HCT116 (cell line): ENCODE measurements around the gene CTXN2. TPM values are rescaled to one million over a fixed set of nuclear protein-coding genes. Genes with fewer than 3 reads are reported as not detected.

Experiments used
- ATAC-seq: fragments of 200-7000 bp; cut with Tn5 transposase; 2 replicates; pipeline ENCODE4 v1.9.1; 2020; ENCODE audit warnings: mild to moderate bottlenecking, moderate library complexity
- BruUV-seq: library from RNA; stranded (reverse); fragments of 400-500 nt; replicated peaks from 2 replicates; lab custom pipeline; 2021; lab: Mats Ljungman, UMichigan
- CTCF ChIA-PET: fragments of 300-600 bp; sonication (Branson Sonifier 250); formaldehyde crosslinking; loops from one replicate; lab custom pipeline; 2021; ENCODE audit warnings: antibody characterized with exemption; lab: Charles Lee
- POLR2A ChIA-PET: fragments of 300-600, 350-600 bp; sonication (Branson Sonifier 250); formaldehyde crosslinking; loops from one replicate; lab custom pipeline; 2021; ENCODE audit warnings: antibody characterized with exemption; lab: Charles Lee
- RAD21 ChIA-PET, 2 experiments: fragments of 300-600 bp; sonication (Branson Sonifier 250); formaldehyde crosslinking; loops; one replicate each; lab custom pipeline; 2023; ENCODE audit warnings: low total read pairs in 2 of 2; ENCODE audit not compliant: uncharacterized antibody in 2 of 2, unreplicated experiment in 2 of 2, low non-redundant PET in 1 of 2; lab: Charles Lee
- DNase-seq: peaks from one replicate; pipeline ENCODE4 v3.0.0-alpha.2; 2010; ENCODE audit warnings: low read depth, low spot score
- H2AFZ ChIP-seq: fragments of 200-600 bp; shearing (Covaris generic), sonication (generic); 2 replicates; pipeline ENCODE4 v1.6.1; 2017; ENCODE audit warnings: low read depth, mixed run types, mixed read lengths, antibody characterized with exemption, low read length; ENCODE audit not compliant: poor library complexity, severe bottlenecking
- H3K27ac ChIP-seq: 2 replicates; pipeline ENCODE4 v1.5.1; 2012; ENCODE audit warnings: low read depth, low read length
- H3K27me3 ChIP-seq: fragments of 200-600 bp; sonication (generic); 2 replicates; pipeline ENCODE4 v1.6.1; 2016; ENCODE audit warnings: mixed run types, low read length, mixed read lengths; ENCODE audit not compliant: insufficient read depth
- H3K36me3 ChIP-seq, 2 experiments: fragments of 200-500 bp in 1 of 2; fragments of 200-600 bp in 1 of 2; sonication (Bioruptor generic) in 1 of 2; sonication (generic) in 1 of 2; 2 replicates each; pipeline versions ENCODE4 v1.5.1 to v1.6.1; 2014 to 2016; ENCODE audit warnings: low read length in 2 of 2, inconsistent platforms in 1 of 2, mixed read lengths in 1 of 2, mixed run types in 1 of 2; ENCODE audit not compliant: insufficient read depth in 2 of 2, control insufficient read depth in 1 of 2
- H3K4me1 ChIP-seq, 2 experiments: fragments of 200-600 bp in 1 of 2; sonication (generic) in 1 of 2; 2 replicates each; pipeline versions ENCODE4 v1.5.1 to v1.6.1; 2012 to 2017; ENCODE audit warnings: low read length in 2 of 2, inconsistent platforms in 1 of 2, mild to moderate bottlenecking in 1 of 2, mixed read lengths in 1 of 2, mixed run types in 1 of 2, moderate library complexity in 1 of 2; ENCODE audit not compliant: insufficient read depth in 2 of 2, control insufficient read depth in 1 of 2
- H3K4me2 ChIP-seq: fragments of 200-600 bp; sonication (generic); 2 replicates; pipeline ENCODE4 v1.6.1; 2017; ENCODE audit warnings: mixed run types, low read length, mixed read lengths
- H3K4me3 ChIP-seq, 2 experiments: fragments of 200-600 bp in 1 of 2; sonication (generic) in 1 of 2; replicated peaks in 1 of 2; 2 replicates each; pipeline ENCODE4 v1.5.1; 2011 to 2016; ENCODE audit warnings: low read length in 2 of 2, control low read depth in 1 of 2, low read depth in 1 of 2, mild to moderate bottlenecking in 1 of 2, mixed read lengths in 1 of 2, mixed run types in 1 of 2
- H3K79me2 ChIP-seq: fragments of 200-600 bp; sonication (generic); 2 replicates; pipeline ENCODE4 v1.6.1; 2017; ENCODE audit warnings: mild to moderate bottlenecking, mixed run types, low read length, moderate library complexity, mixed read lengths; ENCODE audit not compliant: insufficient read depth
- H3K9ac ChIP-seq: fragments of 200-600 bp; sonication (generic); 2 replicates; pipeline ENCODE4 v1.6.1; 2016; ENCODE audit warnings: low read length, mixed read lengths
- H3K9me2 ChIP-seq: fragments of 200-600 bp; sonication (generic), shearing (Covaris generic); 2 replicates; pipeline ENCODE4 v1.6.1; 2017; ENCODE audit warnings: mixed run types, mild to moderate bottlenecking, moderate library complexity; ENCODE audit not compliant: insufficient read depth
- H3K9me3 ChIP-seq, 2 experiments: fragments of 200-500 bp in 1 of 2; fragments of 200-600 bp in 1 of 2; sonication (Bioruptor generic) in 1 of 2; sonication (generic) in 1 of 2; 2 replicates each; pipeline ENCODE4 v1.6.1; 2014 to 2017; ENCODE audit warnings: low read length in 2 of 2, mixed read lengths in 2 of 2, inconsistent platforms in 1 of 2, low read depth in 1 of 2, mild to moderate bottlenecking in 1 of 2, mixed run types in 1 of 2, moderate library complexity in 1 of 2; ENCODE audit not compliant: control insufficient read depth in 1 of 2, insufficient read depth in 1 of 2
- H4K20me1 ChIP-seq: fragments of 200-600 bp; sonication (generic), shearing (Covaris generic); 2 replicates; pipeline ENCODE4 v1.6.1; 2017; ENCODE audit warnings: mixed run types, mild to moderate bottlenecking, moderate library complexity; ENCODE audit not compliant: insufficient read depth
- ELF1 ChIP-seq: IDR thresholded peaks from 2 replicates; pipeline ENCODE4 v1.6.1; 2012; ENCODE audit warnings: low read depth, borderline replicate concordance
- EZH2 ChIP-seq: fragments of 200-600 bp; sonication (generic); IDR thresholded peaks from 2 replicates; pipeline ENCODE4 v1.6.1; 2017; ENCODE audit warnings: antibody characterized with exemption, mixed run types
- FOSL1 ChIP-seq: IDR thresholded peaks from 2 replicates; pipeline ENCODE4 v1.6.1; 2012; ENCODE audit warnings: low read depth
- JUND ChIP-seq: IDR thresholded peaks from 2 replicates; pipeline ENCODE4 v1.6.1; 2012
- POLR2A ChIP-seq: IDR thresholded peaks from 2 replicates; pipeline ENCODE4 v1.7.0; 2011; ENCODE audit warnings: borderline replicate concordance; ENCODE audit not compliant: insufficient read depth, insufficient read length; ENCODE audit errors: extremely low read depth
- POLR2AphosphoS5 ChIP-seq: IDR thresholded peaks from 2 replicates; pipeline ENCODE4 v1.6.1; 2011; ENCODE audit warnings: mild to moderate bottlenecking, low read depth, low read length, moderate library complexity
- RAD21 ChIP-seq: IDR thresholded peaks from 2 replicates; pipeline ENCODE4 v1.6.1; 2012; ENCODE audit warnings: low read depth, mild to moderate bottlenecking
- SIN3A ChIP-seq: IDR thresholded peaks from 2 replicates; pipeline ENCODE4 v1.6.1; 2012; ENCODE audit warnings: low read depth
- SP1 ChIP-seq: IDR thresholded peaks from 2 replicates; pipeline ENCODE4 v1.6.1; 2012; ENCODE audit warnings: low read depth
- TCF7L2 ChIP-seq: IDR thresholded peaks from 2 replicates; pipeline ENCODE4 v1.7.0; 2011; ENCODE audit warnings: borderline replicate concordance, inconsistent platforms; ENCODE audit not compliant: insufficient read depth, insufficient read length; ENCODE audit errors: extremely low read depth
- YY1 ChIP-seq: IDR thresholded peaks from 2 replicates; pipeline ENCODE4 v1.6.1; 2011; ENCODE audit warnings: low read length, low read depth, moderate library complexity, mild to moderate bottlenecking; ENCODE audit not compliant: insufficient replicate concordance; ENCODE audit errors: extremely low read depth
- ZFX ChIP-seq: fragments of 450-650 bp; IDR thresholded peaks from 2 replicates; pipeline ENCODE4 v1.6.1; 2017
- ZNF274 ChIP-seq: fragments of 200-500 bp; sonication (Bioruptor generic); IDR thresholded peaks from 2 replicates; pipeline ENCODE4 v1.6.1; 2014; ENCODE audit warnings: mild to moderate bottlenecking, low read depth, low read length, inconsistent platforms
- intact Hi-C: fragments of 100-400 bp; cut with micrococcal nuclease; formaldehyde crosslinking; loops from 2 replicates; pipeline ENCODE4 v1.10.0; 2022
- total RNA-seq: library from RNA; stranded (reverse); gene quantifications from one replicate; pipeline ENCODE4 v1.2.1, GENCODE V29; 2021; ENCODE audit not compliant: unreplicated experiment
- TF ChIP-seq, protein P1 (sequence below), 3 experiments: fragments of 200-600 bp in 1 of 3; sonication (generic) in 1 of 3; IDR thresholded peaks in 2 of 3; conservative IDR thresholded peaks in 1 of 3; 2 replicates each; pipeline ENCODE4 v1.5.1; 2012 to 2017; ENCODE audit warnings: low read depth in 2 of 3, low read length in 2 of 3, antibody characterized with exemption in 1 of 3, borderline replicate concordance in 1 of 3, control low read depth in 1 of 3, mild to moderate bottlenecking in 1 of 3, mixed read lengths in 1 of 3, mixed run types in 1 of 3, moderate library complexity in 1 of 3; ENCODE audit not compliant: insufficient read depth in 1 of 3

CTXN2 gene
- total RNA-seq, 1 experiment from 2014 or later, result not detected

DNA sequence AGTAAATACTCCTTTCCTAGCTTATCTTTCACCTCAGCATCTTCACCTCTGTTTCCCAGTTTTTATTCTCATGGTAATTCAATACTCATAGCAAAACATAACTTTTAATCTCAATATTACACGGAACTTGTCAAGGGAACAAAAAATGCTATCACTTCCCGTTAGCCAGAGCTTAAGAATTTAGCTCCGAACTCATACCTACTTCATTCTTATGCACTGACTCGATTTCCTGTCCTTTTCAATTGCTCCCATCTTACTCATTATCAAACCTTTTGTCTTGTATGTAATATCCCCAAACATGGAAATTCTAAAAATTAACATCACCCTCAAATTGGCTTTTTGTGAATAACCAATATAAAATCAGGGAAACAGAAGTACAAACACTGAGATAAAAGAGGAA is 41.6 kb upstream of the CTXN2 start:
- Histone ChIP-seq H3K9me2 (no peaks in the 10 kb centered on the region), H3K4me2 (no peak overlapping the region), H3K27ac (no peak overlapping the region), H3K9ac (no peak overlapping the region), H4K20me1 (no peaks in the 10 kb centered on the region), H3K4me1 (no peaks in the 10 kb centered on the region), H3K36me3 (no peaks in the 10 kb centered on the region), H3K4me3 (no peak overlapping the region), H3K79me2 (no peaks in the 10 kb centered on the region), H3K27me3 (no peaks in the 10 kb centered on the region), H3K9me3 (no peaks in the 10 kb centered on the region), H2AFZ (no peak overlapping the region)
- no TSS peak for BruUV-seq
- ChIA-PET RAD21 (no interaction called here), POLR2A (no interaction called here), CTCF (no interaction called here)
- no peak for TF ChIP-seq YY1
- TF ChIP-seq SP1, result no peak
- no peak for TF ChIP-seq EZH2
- TF ChIP-seq SIN3A, result no peak
- TF ChIP-seq RAD21, result no peak
- TF ChIP-seq ZFX, result no peak
- TF ChIP-seq ELF1, result no peak
- TF ChIP-seq, protein P1, sequence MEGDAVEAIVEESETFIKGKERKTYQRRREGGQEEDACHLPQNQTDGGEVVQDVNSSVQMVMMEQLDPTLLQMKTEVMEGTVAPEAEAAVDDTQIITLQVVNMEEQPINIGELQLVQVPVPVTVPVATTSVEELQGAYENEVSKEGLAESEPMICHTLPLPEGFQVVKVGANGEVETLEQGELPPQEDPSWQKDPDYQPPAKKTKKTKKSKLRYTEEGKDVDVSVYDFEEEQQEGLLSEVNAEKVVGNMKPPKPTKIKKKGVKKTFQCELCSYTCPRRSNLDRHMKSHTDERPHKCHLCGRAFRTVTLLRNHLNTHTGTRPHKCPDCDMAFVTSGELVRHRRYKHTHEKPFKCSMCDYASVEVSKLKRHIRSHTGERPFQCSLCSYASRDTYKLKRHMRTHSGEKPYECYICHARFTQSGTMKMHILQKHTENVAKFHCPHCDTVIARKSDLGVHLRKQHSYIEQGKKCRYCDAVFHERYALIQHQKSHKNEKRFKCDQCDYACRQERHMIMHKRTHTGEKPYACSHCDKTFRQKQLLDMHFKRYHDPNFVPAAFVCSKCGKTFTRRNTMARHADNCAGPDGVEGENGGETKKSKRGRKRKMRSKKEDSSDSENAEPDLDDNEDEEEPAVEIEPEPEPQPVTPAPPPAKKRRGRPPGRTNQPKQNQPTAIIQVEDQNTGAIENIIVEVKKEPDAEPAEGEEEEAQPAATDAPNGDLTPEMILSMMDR (IDR thresholded peaks at IDR 0.05 in 2 of 3, conservative IDR thresholded peaks at IDR 0.05 in 1 of 3; ENCODE audit: borderline replicate concordance in 1 of 3, insufficient read depth in 1 of 3, low read depth in 2 of 3, low read length in 2 of 3), result no peak
- no peak for TF ChIP-seq JUND
- TF ChIP-seq POLR2AphosphoS5, result no peak
- no peak for TF ChIP-seq TCF7L2
- no peak for TF ChIP-seq POLR2A
- TF ChIP-seq FOSL1, result no peak
- TF ChIP-seq ZNF274, result no peak
- no peak for DNase-seq
- ATAC-seq, result no peak
- intact Hi-C loops, result no loop called here
